ENCODE results near the gene SH3YL1.

Gene SH3YL1

GRCh38 chr2:223451-223850, 40.4 kb downstream of the SH3YL1 start:
- DNase-seq (ENCODE audit: low read depth): no peak

- DNase-seq (ENCODE audit: low read depth): no peak
These were observed 47.8 kb downstream of the SH3YL1 start for GRCh38 chr2:216068-216467.

GRCh38 chr2:213932-214693, 49.7 kb downstream of the SH3YL1 start:
- no peak for DNase-seq (ENCODE audit: low read depth)

- no peak for DNase-seq (ENCODE audit: low read depth)
These were observed 52.2 kb downstream of the SH3YL1 start for GRCh38 chr2:211486-212184.

GRCh38 chr2:210660-211059, 53.2 kb downstream of the SH3YL1 start:
- no peak for DNase-seq (ENCODE audit: low read depth)

GRCh38 chr2:209470-209869, 54.4 kb downstream of the SH3YL1 start:
- no peak for DNase-seq (ENCODE audit: low read depth)

GRCh38 chr2:208335-208734, 55.5 kb downstream of the SH3YL1 start:
- no peak for DNase-seq (ENCODE audit: low read depth)

GRCh38 chr2:203984-204383, 59.8 kb downstream of the SH3YL1 start:
- no peak for DNase-seq (ENCODE audit: low read depth)

GRCh38 chr2:203401-203800, 60.4 kb downstream of the SH3YL1 start:
- no peak for DNase-seq (ENCODE audit: low read depth)

- no peak for DNase-seq (ENCODE audit: low read depth)
These were observed 60.9 kb downstream of the SH3YL1 start for GRCh38 chr2:202945-203344.

- DNase-seq (ENCODE audit: low read depth): no peak
These were observed 62.0 kb downstream of the SH3YL1 start for GRCh38 chr2:201648-202433.

GRCh38 chr2:199041-199966, 64.5 kb downstream of the SH3YL1 start:
- no peak for DNase-seq (ENCODE audit: low read depth)

GRCh38 chr2:196406-196805, 67.4 kb downstream of the SH3YL1 start:
- DNase-seq (ENCODE audit: low read depth): no peak

GRCh38 chr2:195932-196331, 67.9 kb downstream of the SH3YL1 start:
- no peak for DNase-seq (ENCODE audit: low read depth)

GRCh38 chr2:193141-193671, 70.6 kb downstream of the SH3YL1 start:
- no peak for DNase-seq (ENCODE audit: low read depth)

GRCh38 chr2:191311-192190, 72.3 kb downstream of the SH3YL1 start:
- no peak for DNase-seq (ENCODE audit: low read depth)

- DNase-seq (ENCODE audit: low read depth): no peak
These were observed 76.0 kb downstream of the SH3YL1 start for GRCh38 chr2:187825-188224.

GRCh38 chr2:185221-185620, 78.6 kb downstream of the SH3YL1 start:
- no peak for DNase-seq (ENCODE audit: low read depth)

- no peak for DNase-seq (ENCODE audit: low read depth)
These were observed 79.1 kb downstream of the SH3YL1 start for GRCh38 chr2:184695-185094.

- no peak for DNase-seq (ENCODE audit: low read depth)
These were observed 81.2 kb downstream of the SH3YL1 start for GRCh38 chr2:182509-183122.

Data from GM04503 (cell line).